ENCODE results near the gene KBTBD4. TPM values are rescaled to one million over a fixed set of nuclear protein-coding genes. Genes with fewer than 3 reads are reported as not detected.
"Not testable (repeated sequence)": the region's sequence is repeated elsewhere in the genome, so short reads cannot be mapped to it uniquely, and the experiment has no call there.

Gene KBTBD4
- total RNA-seq, 2 donors from 2014 or later: 14.5 to 15.5 TPM

DNA sequence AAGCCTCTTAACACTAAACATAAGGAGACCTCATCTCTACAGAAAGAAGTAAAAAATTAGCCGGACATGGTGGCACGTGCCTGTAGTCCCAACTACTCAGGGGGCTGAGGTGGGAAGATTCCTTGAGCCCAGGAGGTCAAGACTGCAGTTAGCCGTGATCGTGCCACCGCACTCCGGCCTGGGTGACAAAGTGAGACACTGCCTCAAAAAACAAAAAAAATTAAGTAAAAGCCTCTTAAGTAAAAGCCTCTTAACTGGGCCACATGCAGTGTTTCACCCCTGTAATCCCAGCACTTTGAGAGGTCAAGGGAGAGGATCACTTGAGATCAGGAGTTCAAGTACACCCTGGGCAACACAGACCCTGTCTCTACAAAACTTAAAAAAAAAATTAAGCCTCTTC, 51.6 kb downstream of the KBTBD4 start:
- intact Hi-C loops (cut with DNase I): no loop called here
- Histone ChIP-seq H3K9me3 (no peaks in the 10 kb centered on the region), H3K27me3 (no peaks in the 10 kb centered on the region), H3K9ac (ENCODE audit: low read depth in 2 of 2, low read length in 2 of 2) (no peak overlapping the region), H3K4me3 (no peak overlapping the region), H3K4me1 (peaks cover 4% of the 10 kb centered on the region), H3K27ac (no peak overlapping the region), H3K36me3 (no peaks in the 10 kb centered on the region)
- no peak for DNase-seq
- TF ChIP-seq, protein P1, sequence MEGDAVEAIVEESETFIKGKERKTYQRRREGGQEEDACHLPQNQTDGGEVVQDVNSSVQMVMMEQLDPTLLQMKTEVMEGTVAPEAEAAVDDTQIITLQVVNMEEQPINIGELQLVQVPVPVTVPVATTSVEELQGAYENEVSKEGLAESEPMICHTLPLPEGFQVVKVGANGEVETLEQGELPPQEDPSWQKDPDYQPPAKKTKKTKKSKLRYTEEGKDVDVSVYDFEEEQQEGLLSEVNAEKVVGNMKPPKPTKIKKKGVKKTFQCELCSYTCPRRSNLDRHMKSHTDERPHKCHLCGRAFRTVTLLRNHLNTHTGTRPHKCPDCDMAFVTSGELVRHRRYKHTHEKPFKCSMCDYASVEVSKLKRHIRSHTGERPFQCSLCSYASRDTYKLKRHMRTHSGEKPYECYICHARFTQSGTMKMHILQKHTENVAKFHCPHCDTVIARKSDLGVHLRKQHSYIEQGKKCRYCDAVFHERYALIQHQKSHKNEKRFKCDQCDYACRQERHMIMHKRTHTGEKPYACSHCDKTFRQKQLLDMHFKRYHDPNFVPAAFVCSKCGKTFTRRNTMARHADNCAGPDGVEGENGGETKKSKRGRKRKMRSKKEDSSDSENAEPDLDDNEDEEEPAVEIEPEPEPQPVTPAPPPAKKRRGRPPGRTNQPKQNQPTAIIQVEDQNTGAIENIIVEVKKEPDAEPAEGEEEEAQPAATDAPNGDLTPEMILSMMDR (IDR thresholded peaks at IDR 0.05): no peak

DNA sequence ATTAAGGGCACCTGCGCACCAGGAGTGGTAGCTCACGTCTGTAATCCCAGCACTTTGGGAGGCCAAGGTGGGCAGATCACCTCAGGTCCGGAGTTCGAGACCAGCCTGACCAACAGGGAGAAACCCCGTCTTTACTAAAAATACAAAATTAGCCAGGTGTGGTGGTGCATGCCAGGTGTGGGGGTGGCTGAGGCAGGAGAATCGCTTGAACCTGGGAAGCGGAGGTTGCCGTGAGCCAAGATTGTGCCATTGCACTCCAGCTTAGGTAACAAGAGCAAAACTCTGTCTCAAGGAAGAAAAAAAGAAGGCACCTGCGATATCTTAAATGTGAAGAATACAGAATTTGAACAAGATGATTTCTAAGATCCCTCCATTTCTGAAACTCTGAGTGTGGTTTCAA, 52.7 kb downstream of the KBTBD4 start:
- H3K27me3 ChIP-seq; H3K27ac ChIP-seq; H3K9me3 ChIP-seq; DNase-seq; intact Hi-C loops (cut with DNase I); H3K4me1 ChIP-seq; H3K36me3 ChIP-seq; H3K4me3 ChIP-seq; H3K9ac ChIP-seq (ENCODE audit: low read depth in 2 of 2, low read length in 2 of 2): not testable (repeated sequence)

DNA sequence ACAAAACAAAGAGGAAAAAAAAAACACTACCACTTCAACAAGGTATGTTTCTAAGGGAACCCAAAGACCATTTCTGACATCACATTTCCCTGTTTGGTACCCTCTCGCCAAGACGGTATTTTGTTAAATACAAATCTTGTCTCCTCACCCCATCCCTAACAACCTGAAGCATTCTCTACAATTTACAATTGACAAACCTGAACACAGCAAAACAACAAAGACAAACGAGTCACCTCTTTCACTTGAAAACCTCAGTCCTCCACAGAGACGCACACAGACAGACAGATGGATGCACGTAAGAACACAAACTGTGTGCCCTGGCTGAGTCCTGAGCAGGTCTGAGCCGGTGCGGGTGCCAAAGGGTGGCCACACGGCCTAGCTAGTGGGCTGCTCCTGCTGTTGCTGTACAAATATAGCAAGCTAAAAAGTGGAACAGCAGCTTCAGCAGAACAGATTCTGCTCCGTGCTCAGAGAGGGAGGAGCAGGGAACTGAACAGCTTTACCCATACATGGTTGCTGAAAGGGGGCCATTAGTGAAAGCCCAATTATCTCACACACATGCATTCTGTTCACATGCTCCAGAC, 54.4 kb downstream of the KBTBD4 start:
- intact Hi-C loops (cut with DNase I): no loop called here
- Histone ChIP-seq H3K4me1 (peaks cover 4% of the 10 kb centered on the region), H3K9me3 (no peaks in the 10 kb centered on the region), H3K4me3 (no peak overlapping the region), H3K9ac (ENCODE audit: low read depth in 2 of 2, low read length in 2 of 2) (no peak overlapping the region), H3K36me3 (no peaks in the 10 kb centered on the region), H3K27me3 (no peaks in the 10 kb centered on the region), H3K27ac (peak overlapping the region; percentile 22)
- no peak for DNase-seq
- TF ChIP-seq, protein P1 (IDR thresholded peaks at IDR 0.05): no peak

DNA sequence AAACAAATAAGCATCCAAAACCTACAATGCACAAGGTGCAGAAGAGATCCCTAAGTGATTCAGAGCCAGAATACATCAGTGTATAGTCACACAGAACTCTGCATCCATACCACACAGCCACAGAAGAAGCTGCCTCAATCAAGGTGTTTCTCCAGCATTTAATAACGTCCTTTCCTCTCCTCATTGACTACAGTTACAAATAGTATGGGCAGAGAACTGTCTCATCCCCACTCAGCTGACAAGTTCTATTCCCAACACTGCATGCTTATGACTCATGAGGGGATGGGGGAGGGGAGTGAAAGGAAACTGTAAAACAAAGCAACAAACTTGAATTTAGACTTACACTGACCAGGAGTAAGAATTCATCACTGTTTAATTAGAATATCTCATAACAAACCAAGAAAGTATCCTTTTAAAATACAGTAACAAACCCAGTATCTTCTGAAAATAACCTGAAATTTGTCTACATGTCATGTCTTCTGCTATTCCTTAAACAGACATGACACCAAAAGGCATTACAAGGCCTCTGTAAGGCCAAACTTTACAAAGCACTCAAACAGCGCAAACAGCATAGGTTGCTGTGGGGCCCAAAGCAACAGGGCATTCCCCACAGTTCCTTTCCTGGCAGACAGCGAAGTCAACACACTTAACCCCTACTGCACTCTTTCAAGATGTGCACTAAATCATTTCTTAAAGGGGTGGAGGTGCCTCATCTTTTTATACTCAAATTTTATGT, 55.1 kb downstream of the KBTBD4 start:
- Histone ChIP-seq H3K9me3 (no peaks in the 10 kb centered on the region), H3K27me3 (no peaks in the 10 kb centered on the region), H3K36me3 (no peaks in the 10 kb centered on the region), H3K27ac (peak overlapping the region; percentile 22), H3K9ac (ENCODE audit: low read depth in 2 of 2, low read length in 2 of 2) (no peak overlapping the region), H3K4me1 (peaks cover 6% of the 10 kb centered on the region), H3K4me3 (no peak overlapping the region)
- peak; percentile 46 for DNase-seq
- TF ChIP-seq, protein P1 (IDR thresholded peaks at IDR 0.05): no peak
- intact Hi-C loops (cut with DNase I): no loop called here

Other genes starting within 250 kb of the KBTBD4 start
- under 1 TPM in 1 of 2 donors, not detected in 1; 0.42 TPM for gene MYBPC3, start 226.3 kb downstream of the KBTBD4 start, total RNA-seq
- 10 to 100 TPM in 1 of 2 donors, 1 to 10 TPM in 1; 4.7 to 11.9 TPM for gene SPI1, start 200.4 kb downstream of the KBTBD4 start, total RNA-seq
- 10 to 100 TPM; 14.3 to 18.6 TPM for gene SLC39A13, start 170.4 kb downstream of the KBTBD4 start, total RNA-seq
- gene PSMC3, start 152.5 kb downstream of the KBTBD4 start, total RNA-seq: 100 to 1,000 TPM in 1 of 2 donors, 10 to 100 TPM in 1; 74.4 to 152 TPM
- gene RAPSN, start 129.8 kb downstream of the KBTBD4 start, total RNA-seq: not detected
- 10 to 100 TPM; 76.1 to 96.8 TPM for gene CELF1, start 25.8 kb downstream of the KBTBD4 start, total RNA-seq
- 10 to 100 TPM; 33.6 to 52.5 TPM for gene PTPMT1, start 13.4 kb downstream of the KBTBD4 start, total RNA-seq
- gene NDUFS3, start 104 bp upstream of the KBTBD4 start, total RNA-seq: 100 to 1,000 TPM; 228 to 266 TPM
- gene FAM180B, start 7.7 kb upstream of the KBTBD4 start, total RNA-seq: not detected
- gene C1QTNF4, start 15.4 kb upstream of the KBTBD4 start, total RNA-seq: under 1 TPM; 0.35 to 0.85 TPM
- gene MTCH2, start 63.6 kb upstream of the KBTBD4 start, total RNA-seq: 100 to 1,000 TPM; 162 to 190 TPM
- 1 to 10 TPM in 1 of 2 donors, under 1 TPM in 1; 0.74 to 2.2 TPM for gene AGBL2, start 136.4 kb upstream of the KBTBD4 start, total RNA-seq
- 10 to 100 TPM; 47.3 to 53.3 TPM for gene FNBP4, start 188.4 kb upstream of the KBTBD4 start, total RNA-seq

All from colonic mucosa (tissue), 4 donors.